EL (cell line): ENCODE results near the gene EFNB2.

Experiments
- DNase-seq: peaks from one replicate; pipeline ENCODE4 v3.0.0-alpha.2; 2016

Gene EFNB2

GRCh38 chr13:106523576-106523975 is 11.9 kb downstream of the EFNB2 start:
- peak; percentile 9 for DNase-seq

GRCh38 chr13:106522898-106523525 is 12.4 kb downstream of the EFNB2 start:
- no peak for DNase-seq

- no peak for DNase-seq
Measured at GRCh38 chr13:106522112-106522705, 13.3 kb downstream of the EFNB2 start.

DNA sequence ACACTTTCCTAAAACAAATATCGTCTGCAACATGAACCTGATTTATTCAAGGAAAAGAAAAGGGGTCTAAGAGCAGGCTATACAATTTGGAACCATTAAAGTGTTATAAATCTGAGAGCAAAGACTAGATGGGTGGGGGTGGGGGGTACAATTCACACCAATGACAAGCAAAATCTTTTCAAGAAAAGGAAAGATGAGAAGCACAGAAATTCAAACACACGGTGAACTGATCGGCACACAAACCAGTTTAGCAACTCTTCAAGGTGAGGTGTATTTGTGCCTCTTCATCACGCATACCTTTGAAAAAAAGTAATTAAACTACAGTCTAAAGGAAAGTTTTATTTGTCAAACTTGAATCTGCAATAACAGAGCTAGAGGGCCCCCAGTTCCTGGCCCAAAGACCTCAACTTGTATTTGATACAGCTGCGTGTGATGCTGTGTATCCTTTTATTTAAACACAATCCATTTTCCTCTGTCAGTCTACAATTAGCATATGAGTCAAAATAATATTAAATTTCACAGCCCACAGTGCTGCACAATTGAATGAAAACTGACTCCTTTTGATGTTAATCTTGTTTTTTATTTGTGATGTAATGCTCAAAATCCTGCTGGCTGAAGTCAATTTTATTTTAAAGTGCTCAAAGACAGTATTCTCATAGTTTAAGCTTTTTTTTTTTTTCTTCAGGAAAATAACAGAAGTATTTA is 14.2 kb downstream of the EFNB2 start:
- no peak for DNase-seq

GRCh38 chr13:106520251-106521054 is 15.0 kb downstream of the EFNB2 start:
- DNase-seq, result peak; percentile 13

GRCh38 chr13:106518512-106518911 is 16.9 kb downstream of the EFNB2 start:
- DNase-seq, result no peak

DNA sequence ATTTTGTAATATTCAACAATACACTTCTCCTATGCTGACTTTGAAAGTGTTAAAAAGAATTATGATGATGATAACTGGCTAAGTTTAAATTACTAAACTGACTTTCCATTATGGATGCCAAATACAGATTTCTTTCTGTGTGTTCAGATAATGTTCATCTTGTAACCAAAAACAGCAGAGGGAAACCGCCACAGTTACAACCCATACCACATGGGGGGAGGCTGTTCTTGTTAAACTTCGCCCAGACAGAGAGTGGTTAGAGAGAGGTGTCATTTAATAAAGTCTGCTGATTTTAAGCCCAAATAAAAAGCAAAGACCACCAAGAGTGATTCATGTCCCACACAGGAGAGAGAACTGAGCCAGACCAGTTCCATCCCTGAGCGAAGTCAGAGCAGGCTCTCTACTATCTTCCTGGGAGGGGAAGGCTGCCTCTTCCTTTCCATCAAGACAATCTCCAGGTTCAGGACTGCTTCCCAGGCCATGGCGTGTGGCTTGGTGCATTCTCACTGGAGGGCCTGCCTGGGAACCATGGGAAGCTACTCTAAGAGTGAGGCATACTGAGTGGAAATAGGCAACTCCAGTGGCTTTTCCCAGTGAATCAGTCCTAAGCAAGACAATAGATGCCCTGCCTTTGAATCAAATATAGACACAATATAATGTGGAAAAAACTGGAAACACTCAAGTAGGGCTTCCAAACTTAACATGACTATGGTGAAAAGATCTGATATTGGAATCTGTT is 18.2 kb downstream of the EFNB2 start:
- DNase-seq, result no peak

- DNase-seq, result no peak
Measured at GRCh38 chr13:106515635-106516254, 19.7 kb downstream of the EFNB2 start.

GRCh38 chr13:106514928-106515634 is 20.4 kb downstream of the EFNB2 start:
- DNase-seq, result no peak

GRCh38 chr13:106513025-106513983 is 22.2 kb downstream of the EFNB2 start:
- peak; percentile 30 for DNase-seq

DNA sequence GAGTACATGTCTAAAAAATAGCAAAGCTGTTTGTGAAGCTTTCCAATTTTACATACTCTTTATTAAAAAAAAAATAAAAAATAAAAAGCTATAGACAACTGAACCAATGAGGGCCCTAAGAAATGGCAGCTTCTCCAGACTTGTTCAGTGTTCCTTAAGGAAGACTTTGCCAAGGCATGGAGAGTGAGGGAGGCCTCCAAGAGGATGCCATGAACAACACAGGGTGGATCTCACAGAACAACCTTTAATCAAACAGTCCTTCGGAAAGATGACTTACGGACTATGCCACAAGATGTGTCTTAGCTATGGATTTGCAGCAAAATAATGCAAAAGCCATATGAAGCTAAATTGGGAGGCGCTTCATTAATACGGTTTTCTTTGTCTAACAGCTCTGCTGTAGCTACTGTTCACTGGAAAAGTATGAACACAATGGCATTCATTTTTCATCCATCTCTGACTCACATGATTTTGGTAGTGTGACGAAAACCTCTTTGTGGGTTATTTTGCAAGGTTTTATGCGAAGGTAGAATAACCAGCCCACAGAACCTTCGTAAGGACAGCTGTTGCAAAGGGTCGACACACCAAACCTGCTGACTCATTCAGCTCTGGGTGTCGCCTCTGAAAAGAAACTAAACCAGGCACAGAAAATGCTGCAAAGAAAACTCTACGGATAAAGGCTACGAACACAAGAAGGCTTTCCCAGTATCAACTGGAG is 27.7 kb downstream of the EFNB2 start:
- DNase-seq, result peak; percentile 68

GRCh38 chr13:106506286-106506685 is 29.2 kb downstream of the EFNB2 start:
- DNase-seq, result no peak

GRCh38 chr13:106505732-106506131 is 29.7 kb downstream of the EFNB2 start:
- DNase-seq, result no peak

DNA sequence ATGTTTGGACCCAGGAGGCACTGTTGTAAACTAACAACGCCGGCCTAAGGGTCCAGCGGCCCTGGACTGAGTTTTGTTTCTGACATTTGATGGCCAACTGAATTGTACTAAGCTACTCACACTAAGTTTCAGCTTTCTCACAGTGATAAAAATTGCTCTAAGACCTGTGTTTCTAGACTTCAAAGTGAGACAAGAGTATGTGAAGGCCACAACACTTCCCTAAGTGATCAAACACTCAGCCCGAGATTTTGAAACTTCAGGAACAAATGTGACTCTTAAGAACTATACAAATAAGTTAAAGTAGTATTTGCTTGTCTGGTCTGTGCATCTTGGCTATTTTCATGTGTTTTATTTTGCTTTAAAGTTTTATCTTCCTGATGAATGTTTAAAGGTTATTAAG is 30.2 kb downstream of the EFNB2 start:
- DNase-seq, result no peak

DNA sequence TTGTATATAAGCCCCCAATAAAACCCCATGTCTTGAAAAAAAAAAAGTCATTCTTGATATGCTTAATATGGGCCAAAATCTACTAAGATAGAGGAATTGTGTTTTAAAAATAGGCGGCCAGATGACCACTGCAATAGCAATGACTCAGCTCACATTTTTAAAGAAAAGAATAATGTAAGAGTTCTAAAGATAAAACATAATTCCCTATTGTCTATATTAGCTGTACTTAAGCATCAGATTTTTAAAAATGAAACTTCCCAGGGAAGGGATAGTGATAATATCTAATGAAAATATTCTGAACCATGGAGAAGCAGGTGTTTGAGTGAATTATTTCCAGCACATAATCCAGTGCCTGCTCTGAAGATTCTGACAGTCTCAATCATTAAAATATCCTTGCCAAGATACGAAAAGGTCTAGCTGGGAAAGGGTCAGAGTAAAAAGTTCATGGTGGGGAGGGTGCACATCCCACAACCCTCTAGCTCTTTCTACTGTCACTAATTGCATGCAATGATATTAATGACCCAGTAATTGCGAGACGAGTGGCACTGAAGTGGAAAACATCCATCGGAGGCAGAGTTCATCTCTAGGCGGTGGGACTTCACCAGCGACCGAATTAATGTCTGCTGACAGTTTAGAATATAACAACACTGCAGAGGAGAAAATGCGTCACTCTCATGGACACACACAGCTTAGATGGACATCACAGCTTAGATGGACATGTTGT is 31.6 kb downstream of the EFNB2 start:
- DNase-seq, result no peak

DNA sequence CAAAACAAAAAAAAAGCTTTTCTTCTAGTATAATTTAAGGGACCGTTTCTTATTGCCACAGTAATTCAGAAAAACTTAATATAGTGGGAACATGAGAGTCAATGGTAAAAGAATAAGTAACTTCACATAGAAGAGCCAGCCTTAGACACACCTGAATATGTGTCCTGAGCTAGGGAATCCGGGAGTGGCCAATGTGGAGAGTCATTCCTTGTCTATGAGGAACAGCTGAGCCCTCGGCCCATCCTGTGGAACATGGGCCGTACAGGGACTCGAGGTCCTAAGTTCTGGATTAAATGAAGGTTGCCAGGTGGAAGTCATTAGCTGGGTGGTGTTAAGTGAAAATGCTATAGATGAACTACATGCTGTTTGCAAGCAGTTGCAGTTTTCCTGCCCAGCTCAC is 32.2 kb downstream of the EFNB2 start:
- DNase-seq, result no peak

GRCh38 chr13:106500445-106500844 is 35.0 kb downstream of the EFNB2 start:
- DNase-seq, result no peak

DNA sequence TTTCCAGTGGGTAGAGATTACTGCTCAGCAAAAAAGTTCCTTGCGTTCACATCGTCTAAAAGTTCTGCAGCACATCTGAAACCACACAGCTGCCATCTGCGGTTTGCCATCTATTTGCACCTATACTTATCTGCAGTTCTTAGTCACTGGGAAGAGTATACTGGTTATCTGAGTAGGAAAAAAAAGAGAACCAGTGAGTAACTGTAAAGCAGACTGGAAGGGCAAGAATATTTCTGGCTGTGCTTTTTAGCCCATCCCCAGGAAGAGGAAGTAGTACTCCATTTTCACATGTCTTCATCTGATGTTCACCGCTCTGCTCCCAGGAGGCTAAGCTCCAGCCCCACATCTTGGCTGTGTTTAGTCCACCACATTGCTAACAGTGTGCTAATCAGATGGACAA is 35.6 kb downstream of the EFNB2 start:
- peak; percentile 15 for DNase-seq

DNA sequence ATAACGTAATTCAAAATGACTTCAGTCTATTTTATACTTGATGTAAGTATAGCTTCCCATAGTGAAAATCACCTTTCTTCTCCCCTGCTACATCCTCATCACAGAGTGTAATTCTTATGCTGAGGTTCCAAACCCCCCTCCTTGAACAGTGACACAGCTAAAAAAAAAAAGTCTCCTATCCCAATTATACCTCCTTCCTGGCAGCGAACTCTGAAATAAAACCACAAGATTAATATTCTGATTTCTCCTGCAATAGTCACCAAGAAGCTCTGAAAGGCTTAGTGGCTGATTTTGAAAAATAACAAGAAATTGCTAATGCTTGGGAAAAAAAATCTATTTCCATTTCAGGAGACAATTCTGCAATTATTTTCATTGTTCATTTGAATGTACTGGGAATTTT is 36.3 kb downstream of the EFNB2 start:
- DNase-seq, result no peak
